ENCODE results near the gene OVOL1.
"Not testable (repeated sequence)": the region's sequence is repeated elsewhere in the genome, so short reads cannot be mapped to it uniquely, and the experiment has no call there.

Gene OVOL1

DNA sequence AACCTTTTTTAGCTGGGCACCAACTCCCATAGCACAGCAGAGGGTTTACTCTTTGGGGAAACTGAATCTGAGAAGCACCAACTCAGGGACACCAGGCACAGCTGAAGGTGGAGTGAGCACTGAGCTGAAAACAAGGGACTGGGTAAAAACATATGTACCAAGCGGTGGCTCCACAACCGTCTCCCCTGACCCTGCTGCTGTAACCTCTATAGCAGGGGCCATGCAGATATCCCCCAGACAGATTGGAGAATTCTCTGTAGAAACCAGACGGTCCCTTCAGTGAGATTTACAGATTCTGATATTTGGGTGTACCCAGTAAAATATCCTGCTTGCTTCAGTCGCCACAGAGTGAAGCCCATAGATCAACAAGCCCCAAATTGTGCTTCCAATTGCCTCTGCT is 42.6 kb downstream of the OVOL1 start:
- Histone ChIP-seq H3K4me3 (ENCODE audit: low read depth, low read length) (no peak overlapping the region), H3K36me3 (ENCODE audit: control insufficient read depth, insufficient read depth, low read length) (no peaks in the 10 kb centered on the region), H3K27me3 (ENCODE audit: control insufficient read depth, insufficient read depth, low read length) (peaks cover 23% of the 10 kb centered on the region), H3K9me3 (ENCODE audit: control insufficient read depth, insufficient read depth, low read length) (no peaks in the 10 kb centered on the region), H3K4me1 (ENCODE audit: control insufficient read depth, insufficient read depth, low read length) (peaks cover 8% of the 10 kb centered on the region), H3K9ac (ENCODE audit: low read depth, low read length) (peak overlapping the region; percentile 47)

DNA sequence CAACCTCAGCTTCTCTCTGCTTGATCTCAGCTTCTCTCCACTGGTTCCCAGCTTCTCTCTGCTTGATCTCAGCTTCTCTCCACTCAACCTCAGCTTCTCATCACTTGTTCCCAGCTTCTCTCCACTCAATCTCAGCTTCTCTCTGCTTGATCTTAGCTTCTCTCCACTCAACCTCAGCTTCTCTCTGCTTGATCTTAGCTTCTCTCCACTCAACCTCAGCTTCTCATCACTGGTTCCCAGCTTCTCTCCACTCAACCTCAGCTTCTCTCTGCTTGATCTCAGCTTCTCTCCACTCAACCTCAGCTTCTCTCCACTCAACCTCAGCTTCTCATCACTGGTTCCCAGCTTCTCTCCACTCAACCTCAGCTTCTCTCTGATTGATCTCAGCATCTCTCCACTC is 45.4 kb downstream of the OVOL1 start:
- H3K4me3 ChIP-seq (ENCODE audit: low read depth, low read length): not testable (repeated sequence)

DNA sequence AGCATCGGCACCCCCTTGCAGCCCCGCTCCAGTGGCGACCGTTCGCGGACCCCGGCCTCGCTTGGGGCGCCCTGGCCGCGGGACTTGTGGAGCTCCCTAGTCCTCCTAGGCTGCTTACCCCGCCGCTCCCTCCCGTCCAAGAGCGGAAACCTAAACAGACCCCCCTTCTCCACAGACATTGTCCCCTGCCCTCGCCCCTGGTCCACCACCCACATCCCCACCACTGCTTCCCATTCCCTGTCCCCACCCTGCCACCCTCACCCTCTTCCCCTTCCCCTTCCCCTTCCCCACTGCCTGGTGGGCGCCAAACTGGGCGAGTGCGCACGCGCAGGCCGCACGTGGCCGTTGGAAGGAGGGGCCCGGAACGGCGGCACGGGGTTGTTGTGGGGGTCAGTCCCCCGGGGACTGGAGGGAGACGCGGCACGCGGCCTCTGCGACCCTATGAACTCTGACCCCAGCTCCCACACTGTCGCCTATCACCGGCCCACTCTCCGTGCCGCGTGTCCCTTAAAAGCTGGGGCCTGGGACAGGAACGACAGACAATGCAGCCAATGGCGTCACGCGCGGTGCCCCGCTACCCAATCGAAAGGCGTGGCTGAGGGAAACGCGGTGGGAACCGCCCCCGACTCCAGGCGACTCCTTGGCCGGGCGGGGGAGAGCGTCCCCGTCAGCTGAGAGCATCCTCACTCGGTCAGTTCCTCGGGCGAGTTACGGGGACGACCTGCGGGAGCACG is 46.6 kb downstream of the OVOL1 start, which contains the start of gene SNX32:
SNX32 (plus strand) TSS at position 667 of the 734 bp plus-strand sequence. CDS start 103 bp downstream, outside the sequence.
- Histone ChIP-seq H3K4me3 (ENCODE audit: low read depth, low read length) (peak within 1 kb of the TSS; percentile 77), H3K36me3 (ENCODE audit: control insufficient read depth, insufficient read depth, low read length) (no peaks in the 10 kb centered on the region)

More for the DNA sequence above, 45.4 kb downstream of the OVOL1 start:
- not testable (repeated sequence) for H3K9ac ChIP-seq (ENCODE audit: low read depth, low read length); H3K36me3 ChIP-seq (ENCODE audit: control insufficient read depth, insufficient read depth, low read length); H3K4me1 ChIP-seq (ENCODE audit: control insufficient read depth, insufficient read depth, low read length); H3K9me3 ChIP-seq (ENCODE audit: control insufficient read depth, insufficient read depth, low read length)
- peaks cover 26% of the 10 kb centered on the region for H3K27me3 ChIP-seq (ENCODE audit: control insufficient read depth, insufficient read depth, low read length)

DNA sequence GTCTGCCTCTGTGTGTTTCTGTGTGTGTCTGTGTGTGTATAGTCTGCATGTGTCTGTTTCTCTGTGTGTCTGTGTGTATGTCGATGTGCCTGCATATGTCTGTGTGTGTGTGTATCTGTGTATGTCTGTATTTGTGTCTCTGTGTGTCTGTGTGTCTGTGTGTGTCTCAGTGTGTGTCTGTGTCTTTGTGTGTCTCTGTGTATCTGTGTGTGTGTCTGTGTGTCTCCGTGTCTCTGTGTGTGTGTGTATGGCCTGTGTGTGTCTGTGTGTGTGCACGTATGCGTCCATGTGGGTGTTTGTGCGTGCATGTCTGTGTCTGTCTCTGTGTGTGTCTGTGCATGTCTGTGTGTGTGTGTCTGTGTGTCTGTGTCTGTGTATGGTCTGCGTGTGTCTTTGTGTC is 47.3 kb downstream of the OVOL1 start:
- Histone ChIP-seq H3K36me3 (ENCODE audit: control insufficient read depth, insufficient read depth, low read length) (no peaks in the 10 kb centered on the region), H3K4me1 (ENCODE audit: control insufficient read depth, insufficient read depth, low read length) (peaks cover 7% of the 10 kb centered on the region), H3K9ac (ENCODE audit: low read depth, low read length) (peak overlapping the region; percentile 28), H3K4me3 (ENCODE audit: low read depth, low read length) (peak overlapping the region; percentile 77), H3K27me3 (ENCODE audit: control insufficient read depth, insufficient read depth, low read length) (peaks cover 26% of the 10 kb centered on the region), H3K9me3 (ENCODE audit: control insufficient read depth, insufficient read depth, low read length) (no peaks in the 10 kb centered on the region)

More for the DNA sequence above, 46.6 kb downstream of the OVOL1 start, which contains the start of gene SNX32:
- Histone ChIP-seq H3K9ac (ENCODE audit: low read depth, low read length) (peak within 1 kb of the TSS; percentile 78), H3K9me3 (ENCODE audit: control insufficient read depth, insufficient read depth, low read length) (no peaks in the 10 kb centered on the region), H3K4me1 (ENCODE audit: control insufficient read depth, insufficient read depth, low read length) (peaks cover 8% of the 10 kb centered on the region), H3K27me3 (ENCODE audit: control insufficient read depth, insufficient read depth, low read length) (peaks cover 26% of the 10 kb centered on the region)

DNA sequence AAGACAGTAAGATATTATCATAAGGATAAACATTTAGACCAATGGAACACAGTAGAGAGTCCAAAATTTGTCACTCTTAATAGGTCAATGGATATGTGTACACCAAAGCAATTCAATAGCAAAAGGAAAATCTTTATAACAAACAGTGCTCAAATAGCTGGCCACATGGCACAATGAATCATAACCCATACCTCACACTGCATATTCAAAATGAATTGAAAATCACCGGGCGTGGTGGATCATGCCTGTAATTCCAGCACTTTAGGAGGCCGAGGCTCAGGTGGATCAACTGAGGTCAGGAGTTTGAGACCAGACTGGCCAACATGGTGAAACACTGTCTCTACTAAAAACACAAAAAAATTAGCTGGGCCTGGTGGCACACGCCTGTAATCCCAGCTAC is 55.3 kb downstream of the OVOL1 start:
- Histone ChIP-seq H3K27me3 (ENCODE audit: control insufficient read depth, insufficient read depth, low read length) (no peaks in the 10 kb centered on the region), H3K9me3 (ENCODE audit: control insufficient read depth, insufficient read depth, low read length) (no peaks in the 10 kb centered on the region), H3K4me3 (ENCODE audit: low read depth, low read length) (no peak overlapping the region), H3K36me3 (ENCODE audit: control insufficient read depth, insufficient read depth, low read length) (no peaks in the 10 kb centered on the region), H3K4me1 (ENCODE audit: control insufficient read depth, insufficient read depth, low read length) (no peaks in the 10 kb centered on the region), H3K9ac (ENCODE audit: low read depth, low read length) (no peak overlapping the region)

DNA sequence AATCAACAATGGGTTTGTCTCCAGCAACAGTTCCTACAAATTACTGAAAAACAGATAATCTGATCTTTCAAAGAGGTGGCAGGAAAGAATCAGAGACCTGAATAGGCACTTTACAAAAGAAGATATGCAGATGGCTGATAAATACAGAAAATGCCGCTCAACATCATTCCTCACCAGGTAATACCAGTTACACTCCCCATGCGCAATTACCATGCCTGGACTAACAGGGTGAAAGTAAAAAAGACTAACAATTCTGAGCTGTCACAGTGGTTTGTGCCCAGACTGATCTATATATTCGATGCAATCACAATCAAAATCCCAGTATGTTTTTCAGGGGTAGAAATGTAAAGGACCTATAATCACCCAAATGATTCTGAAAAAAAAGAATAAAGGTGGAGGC is 56.9 kb downstream of the OVOL1 start:
- Histone ChIP-seq H3K9me3 (ENCODE audit: control insufficient read depth, insufficient read depth, low read length) (no peaks in the 10 kb centered on the region), H3K27me3 (ENCODE audit: control insufficient read depth, insufficient read depth, low read length) (no peaks in the 10 kb centered on the region), H3K4me3 (ENCODE audit: low read depth, low read length) (no peak overlapping the region), H3K9ac (ENCODE audit: low read depth, low read length) (no peak overlapping the region), H3K36me3 (ENCODE audit: control insufficient read depth, insufficient read depth, low read length) (no peaks in the 10 kb centered on the region), H3K4me1 (ENCODE audit: control insufficient read depth, insufficient read depth, low read length) (no peaks in the 10 kb centered on the region)

DNA sequence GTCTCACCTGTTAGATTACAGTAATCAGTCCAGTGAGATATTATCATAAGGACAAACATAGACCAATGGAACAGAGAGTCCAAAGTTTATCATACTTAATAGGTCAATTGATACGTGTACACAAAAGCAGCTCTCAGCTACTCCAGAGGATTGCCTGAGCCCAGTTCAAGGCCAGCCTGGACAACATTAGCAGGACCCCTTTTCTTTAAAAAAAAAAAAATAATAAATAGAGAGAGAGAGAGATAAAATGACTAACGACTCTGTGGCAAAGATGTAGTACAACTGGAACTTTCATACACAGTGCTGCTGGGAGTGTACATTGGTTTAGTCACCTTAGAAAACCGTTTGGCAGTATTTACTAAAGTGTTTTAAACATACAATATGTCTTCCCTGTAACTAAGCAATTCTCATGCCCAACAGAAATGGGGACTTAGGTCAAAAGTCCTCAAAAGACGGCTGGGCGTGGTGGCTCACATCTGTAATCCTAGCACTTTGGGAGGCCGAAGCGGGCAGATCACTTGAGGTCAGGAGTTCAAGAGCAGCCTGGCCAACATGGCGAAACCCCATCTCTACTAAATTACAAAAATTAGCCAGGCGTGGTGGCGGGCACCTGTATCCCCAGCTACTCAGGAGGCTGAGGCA is 57.5 kb downstream of the OVOL1 start:
- H3K9me3 ChIP-seq (ENCODE audit: control insufficient read depth, insufficient read depth, low read length): no peaks in the 10 kb centered on the region
- no peaks in the 10 kb centered on the region for H3K27me3 ChIP-seq (ENCODE audit: control insufficient read depth, insufficient read depth, low read length)
- no peaks in the 10 kb centered on the region for H3K36me3 ChIP-seq (ENCODE audit: control insufficient read depth, insufficient read depth, low read length)
- H3K9ac ChIP-seq (ENCODE audit: low read depth, low read length): no peak overlapping the region
- H3K4me3 ChIP-seq (ENCODE audit: low read depth, low read length): no peak overlapping the region
- no peaks in the 10 kb centered on the region for H3K4me1 ChIP-seq (ENCODE audit: control insufficient read depth, insufficient read depth, low read length)

Measured in iPS-15b (cell line).